Measurements from ENCODE around the gene ERAS.

Gene ERAS

DNA sequence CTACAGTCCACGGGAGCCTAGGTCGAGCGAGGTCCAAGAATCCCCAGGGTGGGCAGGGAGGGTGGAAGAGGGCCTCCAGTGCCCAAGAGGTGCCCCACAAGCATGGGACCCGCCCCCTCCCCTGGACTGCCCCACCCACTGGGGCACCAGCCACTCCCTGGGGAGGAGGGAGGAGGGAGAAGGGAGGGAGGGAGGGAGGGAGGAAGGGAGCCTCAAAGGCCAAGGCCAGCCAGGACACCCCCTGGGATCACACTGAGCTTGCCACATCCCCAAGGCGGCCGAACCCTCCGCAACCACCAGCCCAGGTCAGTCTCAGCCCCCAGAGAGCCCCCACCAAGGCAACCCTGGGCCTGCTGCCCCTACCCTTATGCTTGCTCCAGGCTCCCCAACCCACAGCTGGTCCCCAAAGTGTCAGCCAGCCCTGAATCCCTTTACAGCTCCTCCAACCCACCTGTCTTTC lies 39.9 kb upstream of the ERAS start, which contains the start of gene GATA1:
TSS of gene GATA1 (plus strand) at position 250 of the 460 bp plus-strand sequence. CDS start 4,520 bp downstream, outside the sequence.
- no peaks in the 10 kb centered on the region for H3K9me3 ChIP-seq (ENCODE audit: severe bottlenecking)
- H3K4me3 ChIP-seq (ENCODE audit: severe bottlenecking): no peak within 1 kb of the TSS
- no peak for ATAC-seq (ENCODE audit: low read depth)
- no peaks in the 10 kb centered on the region for H3K36me3 ChIP-seq (ENCODE audit: low read depth)
- no peaks in the 10 kb centered on the region for H3K27me3 ChIP-seq (ENCODE audit: insufficient read depth, poor library complexity, severe bottlenecking)
- H3K4me1 ChIP-seq (ENCODE audit: insufficient read depth, poor library complexity, severe bottlenecking): no peaks in the 10 kb centered on the region
- H3K27ac ChIP-seq (ENCODE audit: poor library complexity, severe bottlenecking): no peak within 1 kb of the TSS
- no peak for DNase-seq (ENCODE audit: low spot score)
- TF ChIP-seq, protein P1, sequence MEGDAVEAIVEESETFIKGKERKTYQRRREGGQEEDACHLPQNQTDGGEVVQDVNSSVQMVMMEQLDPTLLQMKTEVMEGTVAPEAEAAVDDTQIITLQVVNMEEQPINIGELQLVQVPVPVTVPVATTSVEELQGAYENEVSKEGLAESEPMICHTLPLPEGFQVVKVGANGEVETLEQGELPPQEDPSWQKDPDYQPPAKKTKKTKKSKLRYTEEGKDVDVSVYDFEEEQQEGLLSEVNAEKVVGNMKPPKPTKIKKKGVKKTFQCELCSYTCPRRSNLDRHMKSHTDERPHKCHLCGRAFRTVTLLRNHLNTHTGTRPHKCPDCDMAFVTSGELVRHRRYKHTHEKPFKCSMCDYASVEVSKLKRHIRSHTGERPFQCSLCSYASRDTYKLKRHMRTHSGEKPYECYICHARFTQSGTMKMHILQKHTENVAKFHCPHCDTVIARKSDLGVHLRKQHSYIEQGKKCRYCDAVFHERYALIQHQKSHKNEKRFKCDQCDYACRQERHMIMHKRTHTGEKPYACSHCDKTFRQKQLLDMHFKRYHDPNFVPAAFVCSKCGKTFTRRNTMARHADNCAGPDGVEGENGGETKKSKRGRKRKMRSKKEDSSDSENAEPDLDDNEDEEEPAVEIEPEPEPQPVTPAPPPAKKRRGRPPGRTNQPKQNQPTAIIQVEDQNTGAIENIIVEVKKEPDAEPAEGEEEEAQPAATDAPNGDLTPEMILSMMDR (IDR thresholded peaks at IDR 0.05; ENCODE audit: poor library complexity, severe bottlenecking): no peak

DNA sequence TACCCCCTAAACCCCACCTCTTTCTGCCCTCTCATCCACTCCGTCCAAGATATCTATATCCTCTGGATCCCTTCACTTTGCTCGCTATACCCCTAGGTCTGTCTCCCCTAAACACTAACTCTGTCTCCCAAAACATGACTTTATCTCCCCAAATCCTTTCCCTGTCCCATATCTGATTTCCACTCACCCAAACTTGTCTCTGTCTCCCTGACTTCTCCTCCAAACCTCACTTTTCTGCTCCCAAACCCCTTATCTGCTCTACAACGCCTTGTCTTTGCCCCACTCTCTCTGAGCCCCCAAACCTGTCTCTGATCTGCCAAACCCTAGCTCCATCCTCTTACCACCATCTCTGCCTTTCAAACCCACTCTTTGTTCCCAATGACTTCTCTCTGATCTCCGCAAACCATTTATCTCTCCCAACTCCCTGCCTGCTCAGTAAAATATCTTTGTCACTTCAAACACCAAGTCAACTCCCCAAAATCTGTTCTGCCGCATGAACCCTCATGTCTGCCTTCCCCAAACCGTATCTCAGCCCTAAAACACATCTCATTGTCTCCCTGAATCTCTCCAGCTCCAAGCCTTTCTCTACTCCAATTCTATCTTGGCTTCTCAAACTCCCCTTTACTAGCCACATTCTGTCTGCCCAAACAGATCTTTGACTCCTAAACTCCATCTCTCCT lies 39.3 kb upstream of the ERAS start:
- no peak for ATAC-seq (ENCODE audit: low read depth)
- Histone ChIP-seq H3K9me3 (ENCODE audit: severe bottlenecking) (no peaks in the 10 kb centered on the region), H3K27ac (ENCODE audit: poor library complexity, severe bottlenecking) (no peak overlapping the region), H3K27me3 (ENCODE audit: insufficient read depth, poor library complexity, severe bottlenecking) (no peaks in the 10 kb centered on the region), H3K4me3 (ENCODE audit: severe bottlenecking) (no peak overlapping the region), H3K4me1 (ENCODE audit: insufficient read depth, poor library complexity, severe bottlenecking) (no peaks in the 10 kb centered on the region), H3K36me3 (ENCODE audit: low read depth) (no peaks in the 10 kb centered on the region)
- no peak for DNase-seq (ENCODE audit: low spot score)
- TF ChIP-seq, protein P1 (IDR thresholded peaks at IDR 0.05; ENCODE audit: poor library complexity, severe bottlenecking): no peak

DNA sequence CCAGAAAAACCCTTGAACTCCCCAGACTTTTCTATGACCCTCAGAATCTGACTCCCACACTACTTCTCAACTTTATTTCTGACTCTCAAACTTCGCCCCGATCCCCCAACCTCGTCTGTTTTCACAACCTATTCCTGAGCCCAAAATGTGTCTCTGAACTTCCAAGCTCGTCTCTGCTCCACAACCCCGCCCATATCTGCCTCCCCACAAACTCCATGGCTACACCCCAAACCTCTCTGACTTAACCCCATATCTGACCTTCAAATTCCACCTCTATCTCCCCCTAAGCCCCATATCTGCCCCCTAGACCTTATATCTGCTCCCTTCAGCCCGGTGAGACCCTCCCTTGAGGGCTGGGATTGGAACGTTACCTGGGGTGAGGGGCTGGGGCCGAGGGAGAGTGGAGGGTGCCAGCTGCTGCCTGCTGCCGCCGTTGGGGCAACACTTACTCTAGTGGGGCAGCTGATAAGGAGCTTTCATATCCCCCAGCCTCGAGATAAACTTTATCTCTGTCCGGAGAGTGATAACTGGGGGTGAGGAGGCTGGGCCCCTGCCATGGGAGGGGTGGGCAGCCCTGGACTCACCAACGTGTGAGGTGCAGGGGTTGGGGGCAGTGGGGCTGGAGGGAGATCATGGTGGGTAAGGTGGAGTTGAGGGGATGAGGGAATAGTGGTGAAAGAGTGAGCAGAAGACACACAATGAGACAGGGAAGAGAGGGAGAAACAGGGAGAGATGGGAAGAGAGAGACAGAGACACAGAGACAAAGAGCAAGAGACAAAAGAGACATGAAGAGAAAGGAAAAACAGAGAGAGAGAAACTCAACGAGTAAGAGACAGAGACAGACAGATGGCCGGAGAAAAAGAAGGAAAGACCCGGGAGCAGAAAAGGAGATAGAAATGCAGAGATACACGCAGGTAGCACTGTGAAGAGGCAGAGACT lies 38.5 kb upstream of the ERAS start:
- no peaks in the 10 kb centered on the region for H3K4me1 ChIP-seq (ENCODE audit: insufficient read depth, poor library complexity, severe bottlenecking)
- H3K4me3 ChIP-seq (ENCODE audit: severe bottlenecking): no peak overlapping the region
- H3K36me3 ChIP-seq (ENCODE audit: low read depth): no peaks in the 10 kb centered on the region
- DNase-seq (ENCODE audit: low spot score): no peak
- no peak for ATAC-seq (ENCODE audit: low read depth)
- TF ChIP-seq, protein P1 (IDR thresholded peaks at IDR 0.05; ENCODE audit: poor library complexity, severe bottlenecking): no peak
- H3K27me3 ChIP-seq (ENCODE audit: insufficient read depth, poor library complexity, severe bottlenecking): no peaks in the 10 kb centered on the region
- H3K9me3 ChIP-seq (ENCODE audit: severe bottlenecking): no peaks in the 10 kb centered on the region
- H3K27ac ChIP-seq (ENCODE audit: poor library complexity, severe bottlenecking): no peak overlapping the region

DNA sequence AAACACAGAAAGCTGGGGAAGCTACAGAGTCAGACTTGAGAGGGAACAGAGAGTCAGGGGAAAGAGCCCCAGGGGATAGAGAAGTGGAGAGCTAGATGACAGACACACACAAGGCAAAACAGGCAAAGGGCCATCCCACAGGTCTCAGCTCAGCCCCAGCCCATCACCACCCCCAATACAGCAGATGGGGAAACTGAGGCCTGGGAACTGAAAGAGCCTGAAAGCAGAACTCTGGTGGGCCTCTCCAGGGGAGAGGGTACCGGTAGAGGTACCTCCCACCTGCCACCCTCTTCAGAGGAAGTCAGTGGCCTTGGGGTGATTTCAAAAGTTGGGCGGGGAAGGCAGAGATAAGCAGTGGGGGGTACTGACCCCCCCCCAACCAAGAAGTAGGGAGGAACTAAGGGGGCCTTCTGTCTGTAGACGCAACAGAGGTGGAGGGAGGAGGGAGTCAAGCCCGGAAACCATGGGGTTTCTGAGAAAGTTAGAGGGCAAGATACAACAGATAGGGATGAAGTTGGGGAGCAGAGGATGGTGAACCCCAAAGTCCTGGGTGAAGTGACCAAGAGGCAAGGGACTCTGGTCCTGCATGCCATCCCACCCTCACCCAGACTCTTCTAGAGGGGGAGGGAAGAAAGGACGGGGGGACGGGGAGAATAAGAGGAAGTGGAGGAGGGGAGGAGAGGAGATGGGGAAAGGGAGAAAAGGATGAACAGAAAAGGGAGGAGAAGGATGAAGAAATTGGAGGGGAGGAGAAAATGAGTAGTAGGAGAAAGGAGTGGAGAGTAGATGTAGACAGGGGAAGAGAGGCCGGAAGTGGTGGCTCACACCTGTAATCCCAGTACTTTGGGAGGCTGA lies 36.7 kb upstream of the ERAS start:
- H3K27ac ChIP-seq (ENCODE audit: poor library complexity, severe bottlenecking): no peak overlapping the region
- H3K36me3 ChIP-seq (ENCODE audit: low read depth): no peaks in the 10 kb centered on the region
- no peaks in the 10 kb centered on the region for H3K4me1 ChIP-seq (ENCODE audit: insufficient read depth, poor library complexity, severe bottlenecking)
- H3K9me3 ChIP-seq (ENCODE audit: severe bottlenecking): no peaks in the 10 kb centered on the region
- no peaks in the 10 kb centered on the region for H3K27me3 ChIP-seq (ENCODE audit: insufficient read depth, poor library complexity, severe bottlenecking)
- no peak for DNase-seq (ENCODE audit: low spot score)
- H3K4me3 ChIP-seq (ENCODE audit: severe bottlenecking): no peak overlapping the region
- ATAC-seq (ENCODE audit: low read depth): no peak
- TF ChIP-seq, protein P1 (IDR thresholded peaks at IDR 0.05; ENCODE audit: poor library complexity, severe bottlenecking): no peak
